D341Med (cell line): ENCODE measurements around the gene MYO9B.

Source experiments
- DNase-seq: peaks from one replicate; pipeline ENCODE4 v3.0.0; 2012; ENCODE audit warnings: low spot score

The MYO9B gene

GRCh38 chr19:17075035-17075863 lies at the start of gene MYO9B, which contains the start of gene HAUS8:
Gene MYO9B, plus strand, starts transcription at chr19:17075777. Its CDS starts 25,941 bp downstream, at chr19:17101718.
Gene HAUS8, minus strand, starts transcription at chr19:17075452. Its CDS starts 30 bp downstream, at chr19:17075422.
- peak; percentile 99 for DNase-seq

GRCh38 chr19:17025991-17026658 lies 49.5 kb upstream of the MYO9B start:
- no peak for DNase-seq

GRCh38 chr19:17026706-17027534 lies 48.7 kb upstream of the MYO9B start, which contains the start of gene CPAMD8:
Gene CPAMD8, minus strand, starts transcription at chr19:17026810. Its CDS starts 168 bp downstream, at chr19:17026642.
- no peak for DNase-seq

- no peak for DNase-seq
Measured at GRCh38 chr19:17027535-17027975, 48.0 kb upstream of the MYO9B start.

- DNase-seq = no peak
Measured at GRCh38 chr19:17031741-17032140, 43.8 kb upstream of the MYO9B start.

GRCh38 chr19:17035842-17036424 lies 39.6 kb upstream of the MYO9B start:
- no peak for DNase-seq

GRCh38 chr19:17036640-17037039 lies 38.9 kb upstream of the MYO9B start:
- DNase-seq = no peak

- no peak for DNase-seq
Measured at GRCh38 chr19:17037184-17037583, 38.4 kb upstream of the MYO9B start.

- DNase-seq = no peak
Measured at GRCh38 chr19:17037966-17038500, 37.5 kb upstream of the MYO9B start.

- DNase-seq = no peak
Measured at GRCh38 chr19:17041976-17042375, 33.6 kb upstream of the MYO9B start.

- no peak for DNase-seq
Measured at GRCh38 chr19:17043744-17044143, 31.8 kb upstream of the MYO9B start.

GRCh38 chr19:17045907-17046502 lies 29.6 kb upstream of the MYO9B start:
- no peak for DNase-seq

GRCh38 chr19:17048885-17049453 lies 26.6 kb upstream of the MYO9B start:
- DNase-seq = no peak

- DNase-seq = no peak
Measured at GRCh38 chr19:17049711-17050280, 25.8 kb upstream of the MYO9B start.

GRCh38 chr19:17052439-17052838 lies 23.1 kb upstream of the MYO9B start:
- peak; percentile 74 for DNase-seq

GRCh38 chr19:17054746-17055145 lies 20.8 kb upstream of the MYO9B start:
- DNase-seq = no peak

GRCh38 chr19:17055636-17056035 lies 19.9 kb upstream of the MYO9B start:
- no peak for DNase-seq

GRCh38 chr19:17058236-17058635 lies 17.3 kb upstream of the MYO9B start:
- no peak for DNase-seq

- DNase-seq = no peak
Measured at GRCh38 chr19:17060802-17061201, 14.8 kb upstream of the MYO9B start.

GRCh38 chr19:17061205-17061604 lies 14.4 kb upstream of the MYO9B start:
- DNase-seq = no peak
